Stomach (tissue), 9 donors: ENCODE results near the gene DNAAF8. TPM values are rescaled to one million over a fixed set of nuclear protein-coding genes. Genes with fewer than 3 reads are reported as not detected.

ENCODE experiments used
- DNase-seq, 2 donors: peaks; one replicate each; pipeline versions ENCODE4 v3.0.0 to v3.0.0-alpha.2; 2013 to 2019
- H3K27ac ChIP-seq, 5 donors: fragments of 200-600 bp in 4 of 5; sonication (generic) in 4 of 5; one replicate each; pipeline ENCODE4 v1.5.1; 2013 to 2019; ENCODE audit warnings: mild to moderate bottlenecking in 1 of 5, moderate library complexity in 1 of 5
- H3K27me3 ChIP-seq, 3 donors: fragments of 200-600 bp; sonication (generic); one replicate each; pipeline ENCODE4 v1.5.1; 2017 to 2019; ENCODE audit warnings: mixed run types in 1 of 3
- H3K36me3 ChIP-seq, 4 donors: fragments of 200-600 bp; sonication (generic); 1 replicate in 3 of 4; 2 replicates in 1 of 4; pipeline ENCODE4 v1.5.1; 2016 to 2019
- H3K4me1 ChIP-seq, 4 donors: fragments of 200-600 bp; sonication (generic); one replicate each; pipeline ENCODE4 v1.5.1; 2016 to 2019
- H3K4me3 ChIP-seq, 4 donors: fragments of 200-600 bp; sonication (generic) in 3 of 4; one replicate each; pipeline ENCODE4 v1.5.1; 2016 to 2019; ENCODE audit warnings: mild to moderate bottlenecking in 1 of 4
- H3K9me3 ChIP-seq, 4 donors: fragments of 200-600 bp; sonication (generic); one replicate each; pipeline ENCODE4 v1.5.1; 2016 to 2019
- EP300 ChIP-seq: sonication (generic); formaldehyde crosslinking; IDR thresholded peaks from one replicate; pipeline ENCODE4 v1.6.1; 2017; ENCODE audit warnings: antibody characterized with exemption
- POLR2A ChIP-seq, 4 donors: fragments of 450-650 bp; IDR thresholded peaks; one replicate each; pipeline ENCODE4 v1.6.1; 2016; ENCODE audit warnings: antibody characterized with exemption in 4 of 4, control low read depth in 2 of 4, mild to moderate bottlenecking in 1 of 4, moderate library complexity in 1 of 4
- POLR2AphosphoS5 ChIP-seq, 3 donors: sonication (generic); formaldehyde crosslinking; IDR thresholded peaks; one replicate each; pipeline ENCODE4 v1.6.1; 2016; ENCODE audit warnings: antibody characterized with exemption in 3 of 3
- WGBS, 5 donors: extraction: QIAGEN DNeasy Blood & Tissue Kit in 3 of 5; methylation state at CpG; one replicate each; pipeline versions ENCODE4 v1.1.5 to v1.1.7; 2013 to 2018; 5-methylcytosine and 5-hydroxymethylcytosine counted together
- intact Hi-C: fragments of 100-400 bp; cut with DNase I; formaldehyde crosslinking; loops from one replicate; pipeline ENCODE4 v1.15.1; 2023; ENCODE audit warnings: low total_unique reads
- polyA plus RNA-seq, 3 donors: library from polyadenylated mRNA; stranded (reverse); fragments of 200-250 nt; gene quantifications; one replicate each; pipeline ENCODE4 v1.2.3, GENCODE V29; 2013
- total RNA-seq, 5 donors: library from RNA; depleted of rRNA; stranded (reverse); fragments of >200 nt; gene quantifications; one replicate each; pipeline versions ENCODE4 v1.1.0 to v1.2.3, GENCODE V29; 2014 to 2016
- TF ChIP-seq, protein P1 (sequence below), 7 experiments: fragments of 450-650 bp in 4 of 7; fragments of 200-600 bp in 3 of 7; sonication (generic) in 3 of 7; IDR thresholded peaks; one replicate each; pipeline ENCODE4 v1.5.1; 2016 to 2019; ENCODE audit warnings: antibody characterized with exemption in 7 of 7, control low read depth in 2 of 7, mild to moderate bottlenecking in 1 of 7
- donor health status: healthy with polysubstance abuse.
- donor health status: Bipolar disorder and iron deficiency.
- donor health status: healthy.

The DNAAF8 gene
- total and polyA plus RNA-seq, 8 donors: 0.68 to 1.8 (median 1.2) TPM; not detected in 5

- DNase-seq: peak in 1 of 2 donors; percentile 20
- H3K27ac ChIP-seq: peak overlapping the region in 2 of 5 donors; percentile 85 to 92
- WGBS, 5 donors: 41 to 60% (median 52%) methylated on average over 12 to 19 of the region's 19 CpGs
- H3K27me3 ChIP-seq: no peaks in the 10 kb centered on the region
- peaks cover 53 to 67% (median 66%) of the 10 kb centered on the region in 4 donors for H3K36me3 ChIP-seq
- H3K9me3 ChIP-seq: no peaks in the 10 kb centered on the region
- intact Hi-C loops: no loop called here
- H3K4me1 ChIP-seq: peaks cover 25 to 58% (median 48%) of the 10 kb centered on the region in 4 donors
- H3K4me3 ChIP-seq: no peak overlapping the region
- TF ChIP-seq POLR2A (IDR thresholded peaks at IDR 0.05): no peak
- no peak for TF ChIP-seq POLR2AphosphoS5 (IDR thresholded peaks at IDR 0.05)
- no peak for TF ChIP-seq EP300
- TF ChIP-seq, protein P1, sequence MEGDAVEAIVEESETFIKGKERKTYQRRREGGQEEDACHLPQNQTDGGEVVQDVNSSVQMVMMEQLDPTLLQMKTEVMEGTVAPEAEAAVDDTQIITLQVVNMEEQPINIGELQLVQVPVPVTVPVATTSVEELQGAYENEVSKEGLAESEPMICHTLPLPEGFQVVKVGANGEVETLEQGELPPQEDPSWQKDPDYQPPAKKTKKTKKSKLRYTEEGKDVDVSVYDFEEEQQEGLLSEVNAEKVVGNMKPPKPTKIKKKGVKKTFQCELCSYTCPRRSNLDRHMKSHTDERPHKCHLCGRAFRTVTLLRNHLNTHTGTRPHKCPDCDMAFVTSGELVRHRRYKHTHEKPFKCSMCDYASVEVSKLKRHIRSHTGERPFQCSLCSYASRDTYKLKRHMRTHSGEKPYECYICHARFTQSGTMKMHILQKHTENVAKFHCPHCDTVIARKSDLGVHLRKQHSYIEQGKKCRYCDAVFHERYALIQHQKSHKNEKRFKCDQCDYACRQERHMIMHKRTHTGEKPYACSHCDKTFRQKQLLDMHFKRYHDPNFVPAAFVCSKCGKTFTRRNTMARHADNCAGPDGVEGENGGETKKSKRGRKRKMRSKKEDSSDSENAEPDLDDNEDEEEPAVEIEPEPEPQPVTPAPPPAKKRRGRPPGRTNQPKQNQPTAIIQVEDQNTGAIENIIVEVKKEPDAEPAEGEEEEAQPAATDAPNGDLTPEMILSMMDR (IDR thresholded peaks at IDR 0.05): no peak
These were observed 38.0 kb upstream of the DNAAF8 start for GRCh38 chr16:4696172-4696904.

DNA sequence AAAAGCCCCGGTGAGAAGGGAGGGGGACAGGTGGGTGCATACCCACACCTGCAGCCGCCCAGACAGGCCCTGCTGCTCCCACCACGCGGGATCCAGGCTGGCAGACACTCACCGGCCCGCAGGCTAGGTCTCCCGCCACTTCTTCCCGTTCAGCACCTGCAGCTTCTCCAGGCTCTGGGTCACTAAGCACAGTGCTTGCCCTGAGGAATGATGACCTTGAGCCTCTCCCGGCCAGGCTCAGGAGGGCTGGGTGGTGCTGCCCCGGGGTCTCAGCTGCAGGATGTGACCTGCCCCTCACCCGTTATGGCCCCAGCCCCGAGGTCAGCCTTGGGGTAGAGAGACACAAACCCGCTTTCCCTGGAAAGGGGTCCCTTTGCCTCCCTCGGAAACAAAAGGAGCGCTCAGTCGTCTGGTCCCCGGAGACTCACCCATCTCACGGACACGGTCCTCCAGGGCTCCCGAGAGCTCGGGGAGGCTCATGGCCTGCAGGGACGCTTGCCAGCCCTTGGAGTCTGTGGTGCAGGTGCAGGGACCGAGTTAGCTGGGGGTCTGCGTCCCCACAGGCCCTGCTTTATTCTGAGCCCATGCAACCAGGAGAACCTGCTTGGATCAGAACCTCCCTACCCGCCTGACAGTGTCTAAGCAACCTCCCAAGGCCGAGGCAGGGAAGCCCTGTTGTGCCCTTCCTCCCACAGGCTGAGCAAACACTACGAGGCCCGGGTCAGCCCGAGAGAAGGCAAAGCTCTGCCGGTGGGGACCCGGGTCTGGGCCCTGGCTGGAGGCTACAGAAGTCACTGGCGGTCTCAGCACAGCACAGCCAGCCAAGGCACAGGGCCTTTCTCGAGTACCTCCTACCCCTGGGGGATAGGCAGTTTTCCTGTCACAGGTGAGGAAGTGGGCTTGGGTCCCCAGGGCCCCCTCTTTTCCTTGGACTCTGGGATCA lies 37.2 kb upstream of the DNAAF8 start:
- DNase-seq: peak in 1 of 2 donors; percentile 15
- Histone ChIP-seq H3K4me1 (peaks cover 24 to 59% (median 53%) of the 10 kb centered on the region in 4 donors), H3K9me3 (no peaks in the 10 kb centered on the region), H3K4me3 (no peak overlapping the region), H3K36me3 (peaks cover 59 to 75% (median 74%) of the 10 kb centered on the region in 4 donors), H3K27ac (peak overlapping the region in 1 of 5 donors; percentile 92), H3K27me3 (no peaks in the 10 kb centered on the region)
- intact Hi-C loops: no loop called here
- 65 to 80% (median 74%) methylated on average over 23 to 33 of the region's 33 CpGs for WGBS, 5 donors
- TF ChIP-seq, protein P1 (IDR thresholded peaks at IDR 0.05): no peak

GRCh38 chr16:4697848-4698291 lies 36.5 kb upstream of the DNAAF8 start:
- no peaks in the 10 kb centered on the region for H3K27me3 ChIP-seq
- H3K27ac ChIP-seq: peak overlapping the region in 1 of 5 donors; percentile 24
- H3K36me3 ChIP-seq: peaks cover 60 to 81% (median 81%) of the 10 kb centered on the region in 4 donors
- intact Hi-C loops: no loop called here
- 81 to 89% (median 84%) methylated on average over 7 to 9 of the region's 9 CpGs for WGBS, 5 donors
- H3K4me1 ChIP-seq: peaks cover 17 to 53% (median 46%) of the 10 kb centered on the region in 4 donors
- no peaks in the 10 kb centered on the region for H3K9me3 ChIP-seq
- H3K4me3 ChIP-seq: no peak overlapping the region
- no peak for DNase-seq
- TF ChIP-seq POLR2A (IDR thresholded peaks at IDR 0.05) (no peak), POLR2AphosphoS5 (IDR thresholded peaks at IDR 0.05) (no peak), EP300 (no peak)
- TF ChIP-seq, protein P1 (IDR thresholded peaks at IDR 0.05): no peak

DNA sequence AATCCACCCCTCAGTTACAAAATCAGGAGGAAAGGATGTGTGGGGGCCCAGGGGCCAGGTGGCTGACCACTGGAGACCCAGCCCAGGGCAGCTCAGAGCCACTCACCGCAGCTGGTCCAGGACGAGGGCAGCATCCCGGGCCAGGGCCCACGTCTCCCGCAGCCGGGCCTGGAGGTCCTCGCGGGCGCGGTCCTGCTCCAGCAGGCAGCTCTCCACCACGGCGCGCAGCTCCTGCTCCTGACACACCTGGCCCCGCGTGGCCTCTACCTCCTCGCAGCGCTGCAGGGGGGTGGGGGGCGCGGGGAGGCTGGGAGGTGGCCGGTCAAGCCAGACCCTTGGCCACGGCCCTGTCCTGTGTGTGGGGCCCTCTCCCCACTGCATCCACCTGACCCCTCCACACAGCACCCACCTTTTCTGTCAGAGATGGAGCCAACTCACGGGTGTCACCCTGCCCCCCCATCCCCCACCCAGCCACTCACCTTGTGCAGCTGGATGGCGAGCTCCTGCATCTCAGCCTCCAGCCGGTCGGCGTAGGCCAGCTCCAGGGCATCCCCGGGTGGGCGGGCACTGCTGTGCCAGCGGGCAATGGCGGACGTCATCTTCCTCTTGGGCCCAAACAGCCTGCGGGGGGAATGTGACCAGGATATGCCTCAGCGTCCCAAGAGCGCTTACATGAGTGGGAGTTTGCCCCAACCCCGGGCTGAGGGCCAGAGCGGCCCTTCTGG lies 35.9 kb upstream of the DNAAF8 start:
- intact Hi-C loops: no loop called here
- H3K9me3 ChIP-seq: no peaks in the 10 kb centered on the region
- peaks cover 14 to 50% (median 42%) of the 10 kb centered on the region in 4 donors for H3K4me1 ChIP-seq
- no peak for TF ChIP-seq EP300
- no peak for TF ChIP-seq POLR2A (IDR thresholded peaks at IDR 0.05)
- TF ChIP-seq POLR2AphosphoS5 (IDR thresholded peaks at IDR 0.05): no peak
- TF ChIP-seq, protein P1 (IDR thresholded peaks at IDR 0.05): no peak
- peak in 1 of 2 donors; percentile 15 for DNase-seq
- H3K36me3 ChIP-seq: peaks cover 60 to 87% (median 85%) of the 10 kb centered on the region in 4 donors
- WGBS, 5 donors: 88 to 95% (median 94%) methylated on average over 13 to 36 of the region's 36 CpGs
- H3K27ac ChIP-seq: no peak overlapping the region
- H3K4me3 ChIP-seq: no peak overlapping the region
- no peaks in the 10 kb centered on the region for H3K27me3 ChIP-seq
